Measurements from ENCODE around the gene UST. TPM values are rescaled to one million over a fixed set of nuclear protein-coding genes. Genes with fewer than 3 reads are reported as not detected.

The UST gene
- total RNA-seq, 2 donors from 2014 or later: 24.2 to 30.8 TPM

GRCh38 chr6:148904896-148905870 is 158.4 kb downstream of the UST start:
- no peak for DNase-seq (ENCODE audit: low spot score)
- Histone ChIP-seq H3K4me1 (ENCODE audit: control insufficient read depth in 1 of 2, low read depth in 2 of 2) (no peaks in the 10 kb centered on the region), H3K4me3 (no peak overlapping the region), H3K9me3 (no peaks in the 10 kb centered on the region), H3K27me3 (replicated peaks; ENCODE audit: insufficient read depth) (no peaks in the 10 kb centered on the region), H3K27ac (no peak overlapping the region), H3K36me3 (no peaks in the 10 kb centered on the region)
- no peak for TF ChIP-seq CTCF (IDR thresholded peaks at IDR 0.05)
- no peak for ATAC-seq (ENCODE audit: insufficient number of reproducible peaks, low FRiP score, low read depth)

DNA sequence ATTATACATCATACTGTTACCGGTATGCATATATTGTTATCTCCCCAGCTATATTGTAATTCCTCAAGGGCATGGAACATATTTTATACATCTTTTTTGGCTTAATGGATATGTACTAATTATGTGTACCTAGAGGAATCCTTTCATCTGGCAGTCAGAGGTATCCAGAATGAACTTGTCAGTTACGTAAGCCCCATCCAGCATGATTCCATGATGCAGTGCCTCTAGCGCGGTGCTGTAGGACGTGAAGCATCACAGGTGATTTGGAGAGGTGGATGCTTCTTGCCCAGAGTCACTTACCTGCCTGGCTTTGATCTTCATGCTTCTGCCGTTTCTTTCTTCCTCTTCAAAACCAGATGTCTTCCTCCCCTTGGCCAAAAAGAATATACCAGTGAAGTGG is 159.1 kb downstream of the UST start:
- DNase-seq (ENCODE audit: low spot score): no peak
- Histone ChIP-seq H3K9me3 (no peaks in the 10 kb centered on the region), H3K27ac (no peak overlapping the region), H3K36me3 (no peaks in the 10 kb centered on the region), H3K27me3 (replicated peaks; ENCODE audit: insufficient read depth) (no peaks in the 10 kb centered on the region), H3K4me3 (no peak overlapping the region), H3K4me1 (ENCODE audit: control insufficient read depth in 1 of 2, low read depth in 2 of 2) (no peaks in the 10 kb centered on the region)
- TF ChIP-seq CTCF (IDR thresholded peaks at IDR 0.05): no peak
- no peak for ATAC-seq (ENCODE audit: insufficient number of reproducible peaks, low FRiP score, low read depth)

- Histone ChIP-seq H3K4me1 (ENCODE audit: control insufficient read depth in 1 of 2, low read depth in 2 of 2) (no peaks in the 10 kb centered on the region), H3K4me3 (no peak overlapping the region), H3K27ac (no peak overlapping the region), H3K27me3 (replicated peaks; ENCODE audit: insufficient read depth) (no peaks in the 10 kb centered on the region), H3K36me3 (no peaks in the 10 kb centered on the region), H3K9me3 (no peaks in the 10 kb centered on the region)
- ATAC-seq (ENCODE audit: insufficient number of reproducible peaks, low FRiP score, low read depth) (no peak), DNase-seq (ENCODE audit: low spot score) (no peak)
- no peak for TF ChIP-seq CTCF (IDR thresholded peaks at IDR 0.05)
Observed at GRCh38 chr6:148906386-148906785, 159.6 kb downstream of the UST start.

GRCh38 chr6:148907573-148907972 is 160.7 kb downstream of the UST start:
- no peaks in the 10 kb centered on the region for H3K36me3 ChIP-seq
- H3K27ac ChIP-seq: no peak overlapping the region
- no peak overlapping the region for H3K4me3 ChIP-seq
- no peaks in the 10 kb centered on the region for H3K27me3 ChIP-seq (replicated peaks; ENCODE audit: insufficient read depth)
- DNase-seq (ENCODE audit: low spot score) (no peak), ATAC-seq (ENCODE audit: insufficient number of reproducible peaks, low FRiP score, low read depth) (no peak)
- no peaks in the 10 kb centered on the region for H3K9me3 ChIP-seq
- peaks cover 0 to 2% of the 10 kb centered on the region in 2 donors for H3K4me1 ChIP-seq (ENCODE audit: control insufficient read depth in 1 of 2, low read depth in 2 of 2)
- TF ChIP-seq CTCF (IDR thresholded peaks at IDR 0.05): no peak

- Histone ChIP-seq H3K27ac (no peak overlapping the region), H3K36me3 (no peaks in the 10 kb centered on the region), H3K4me1 (ENCODE audit: control insufficient read depth in 1 of 2, low read depth in 2 of 2) (peaks cover 0 to 7% of the 10 kb centered on the region in 2 donors), H3K9me3 (no peaks in the 10 kb centered on the region), H3K4me3 (no peak overlapping the region), H3K27me3 (replicated peaks; ENCODE audit: insufficient read depth) (no peaks in the 10 kb centered on the region)
- DNase-seq (ENCODE audit: low spot score) (no peak), ATAC-seq (ENCODE audit: insufficient number of reproducible peaks, low FRiP score, low read depth) (no peak)
- TF ChIP-seq CTCF (IDR thresholded peaks at IDR 0.05): no peak
Observed at GRCh38 chr6:148912252-148912651, 165.4 kb downstream of the UST start.

All from thoracic aorta (tissue), 2 donors.